EH (cell line): ENCODE data around the gene ESRRG.

Experiments used
- DNase-seq: peaks from one replicate; pipeline ENCODE4 v3.0.0-alpha.2; 2015; ENCODE audit warnings: low read depth

Gene ESRRG

GRCh38 chr1:216723274-216723780, at the start of gene ESRRG:
ESRRG (minus strand) TSS chr1:216723429; CDS start chr1:216723299, 130 bp downstream.
- DNase-seq, result peak; percentile 1

- DNase-seq, result no peak
These were observed 48.7 kb upstream of the ESRRG start for GRCh38 chr1:216771922-216772321.

GRCh38 chr1:216766633-216767327, 43.6 kb upstream of the ESRRG start:
- DNase-seq, result no peak

- DNase-seq, result no peak
These were observed 42.4 kb upstream of the ESRRG start for GRCh38 chr1:216765346-216766300.

- no peak for DNase-seq
These were observed 34.9 kb upstream of the ESRRG start for GRCh38 chr1:216758161-216758560.

- no peak for DNase-seq
These were observed 33.9 kb upstream of the ESRRG start for GRCh38 chr1:216757110-216757509.

DNA sequence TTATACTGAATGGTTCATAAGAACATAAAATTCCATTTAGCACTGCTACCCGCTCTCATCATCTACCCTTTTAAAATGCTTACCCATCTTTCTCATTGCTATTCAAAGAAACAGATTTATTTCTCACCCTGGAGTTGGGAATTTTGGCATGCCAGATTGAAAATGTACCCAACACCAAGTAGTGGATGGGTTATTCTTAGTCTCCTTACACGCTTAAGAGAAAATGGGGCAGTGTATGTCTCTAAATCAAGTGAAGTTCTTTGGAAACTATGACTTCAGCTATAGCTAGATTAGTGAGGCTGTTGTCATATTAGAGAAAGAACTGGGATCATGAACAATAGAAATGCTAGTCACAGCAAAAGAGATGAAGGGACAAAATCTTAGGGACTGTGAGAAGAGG, 27.7 kb upstream of the ESRRG start:
- no peak for DNase-seq

GRCh38 chr1:216750031-216750627, 26.9 kb upstream of the ESRRG start:
- peak; percentile 55 for DNase-seq

GRCh38 chr1:216749232-216749631, 26.0 kb upstream of the ESRRG start:
- no peak for DNase-seq

- DNase-seq, result no peak
These were observed 19.4 kb upstream of the ESRRG start for GRCh38 chr1:216742625-216743024.

GRCh38 chr1:216740331-216740730, 17.1 kb upstream of the ESRRG start:
- no peak for DNase-seq

DNA sequence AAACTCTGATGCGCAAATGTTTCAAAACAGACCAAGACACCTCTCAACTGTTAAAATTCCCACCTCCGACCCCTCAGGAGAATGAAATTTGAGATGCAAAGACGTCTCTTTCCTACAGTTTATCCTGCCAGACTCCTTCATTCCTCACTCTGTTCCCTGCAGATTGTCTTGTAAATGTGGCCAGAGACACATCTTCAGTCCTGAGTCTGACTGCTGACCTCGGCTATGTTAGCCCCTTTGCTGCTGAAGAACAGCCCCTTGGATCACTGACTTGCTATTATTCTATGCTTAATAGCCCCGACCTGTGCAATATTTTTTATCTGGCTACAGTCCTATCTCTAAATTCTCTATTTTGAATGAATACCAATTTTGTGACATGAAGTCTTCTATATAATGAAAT, 16.6 kb upstream of the ESRRG start:
- DNase-seq, result no peak

DNA sequence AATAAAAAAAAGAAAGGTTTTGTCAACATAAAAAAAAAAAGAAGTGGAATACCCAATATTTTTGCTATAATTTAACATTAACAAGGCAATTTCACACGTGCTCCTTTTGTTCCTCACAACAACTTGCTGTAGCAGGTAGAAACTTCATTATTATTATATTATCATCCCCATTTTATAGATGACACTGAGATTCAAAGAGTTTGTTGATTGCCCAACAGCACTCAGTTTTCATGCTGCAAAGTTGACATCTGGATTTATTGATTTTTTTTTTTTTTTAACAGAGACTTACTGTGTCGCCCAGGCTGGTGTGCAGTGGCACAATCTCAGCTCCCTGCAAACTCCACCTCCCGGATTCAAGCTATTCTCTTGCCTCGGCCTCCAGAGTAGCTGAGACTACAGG, 8.9 kb upstream of the ESRRG start:
- DNase-seq, result no peak

- no peak for DNase-seq
These were observed 8.3 kb upstream of the ESRRG start for GRCh38 chr1:216731562-216731961.

DNA sequence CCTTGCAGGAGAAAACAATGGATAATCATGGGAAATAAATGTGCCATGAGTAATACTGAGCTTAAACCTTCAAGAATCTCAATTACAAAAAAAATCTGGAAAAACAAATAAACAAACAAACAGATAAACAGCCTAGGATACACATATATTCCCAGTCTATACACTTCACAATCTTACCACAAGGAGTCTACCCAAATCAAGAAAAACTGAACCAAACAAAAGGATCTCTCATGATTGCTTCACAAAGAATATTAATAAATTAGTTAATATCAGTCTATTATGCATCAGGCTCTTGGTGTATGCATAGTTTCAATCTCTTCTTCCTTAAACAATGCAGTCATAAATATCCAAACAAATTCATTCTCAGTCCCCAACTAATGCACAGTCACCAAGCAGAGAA, 3.2 kb upstream of the ESRRG start:
- no peak for DNase-seq

DNA sequence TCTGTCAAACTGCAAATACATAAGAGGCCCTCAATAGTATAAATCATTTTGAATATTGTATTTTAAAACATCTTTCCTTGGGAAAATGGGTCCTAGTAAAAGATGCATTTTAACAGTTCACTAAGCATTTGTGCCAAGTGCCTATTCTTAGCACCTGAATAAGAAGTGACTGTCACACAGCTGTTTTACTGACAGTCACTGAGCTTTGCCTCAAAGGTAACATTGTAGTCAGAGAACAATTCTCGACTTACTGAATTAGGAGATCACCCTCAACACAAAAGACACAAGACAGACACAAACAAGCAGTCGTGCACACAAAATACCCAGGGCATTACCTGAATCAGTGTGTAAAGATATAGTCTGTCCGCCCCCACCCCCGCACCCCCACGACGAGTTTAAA, 408 bp downstream of the ESRRG start:
- DNase-seq, result no peak

GRCh38 chr1:216721863-216722262, 1.4 kb downstream of the ESRRG start:
- DNase-seq, result no peak

DNA sequence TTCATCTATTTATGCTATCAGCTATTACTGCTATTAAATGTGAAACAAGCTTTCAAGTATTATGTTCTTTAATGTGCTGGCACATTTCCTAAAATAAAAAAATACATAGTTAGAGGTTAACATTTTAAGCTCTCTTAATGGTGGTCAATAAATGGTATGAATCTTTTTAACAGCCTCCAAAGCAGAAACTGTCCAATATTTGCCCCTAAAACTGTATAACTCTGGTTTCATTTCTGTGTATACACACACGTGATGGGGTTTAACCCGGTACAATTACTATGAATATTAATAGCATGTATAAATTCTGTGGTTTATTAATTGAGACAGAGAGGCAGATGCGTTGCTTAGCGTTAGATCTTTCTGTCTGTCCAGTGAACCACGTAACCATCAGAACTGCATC, 2.2 kb downstream of the ESRRG start:
- DNase-seq, result no peak

GRCh38 chr1:216711712-216712111, 11.5 kb downstream of the ESRRG start:
- DNase-seq, result no peak

DNA sequence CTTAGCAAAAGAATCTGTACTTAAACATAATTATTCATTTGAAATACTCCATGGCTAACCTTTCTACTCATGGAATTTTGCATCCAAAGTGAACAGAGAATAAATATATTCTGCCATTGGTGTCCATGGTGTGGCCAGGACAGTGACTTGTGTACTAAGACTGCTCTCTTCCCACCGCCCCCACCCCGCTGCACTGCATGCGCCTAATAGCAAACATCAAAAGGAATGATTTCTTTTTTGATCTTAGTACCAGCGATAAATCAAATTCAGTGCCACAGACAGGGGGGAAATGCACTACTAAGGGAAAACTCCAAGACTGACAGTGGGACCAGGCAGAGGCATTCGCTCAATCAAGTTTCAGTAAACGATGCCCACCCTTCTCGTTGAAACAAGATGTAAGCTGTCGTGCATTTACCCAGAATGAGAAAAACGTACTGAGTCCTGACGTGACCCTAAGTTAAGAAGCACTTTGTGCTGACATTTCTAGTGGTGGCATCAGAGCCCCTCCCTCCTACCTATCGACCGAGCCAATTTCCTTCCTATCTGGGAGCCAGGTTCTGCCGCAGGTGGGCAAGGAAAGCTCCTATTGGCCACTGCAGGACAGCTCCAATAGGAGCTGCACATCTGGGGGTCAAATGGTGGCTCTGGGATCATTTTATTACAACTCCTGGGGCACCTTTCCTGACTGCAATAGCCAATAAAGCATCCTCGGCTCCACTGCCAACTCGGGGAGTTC, 12.5 kb downstream of the ESRRG start:
- no peak for DNase-seq

- DNase-seq, result no peak
These were observed 13.2 kb downstream of the ESRRG start for GRCh38 chr1:216710055-216710454.

DNA sequence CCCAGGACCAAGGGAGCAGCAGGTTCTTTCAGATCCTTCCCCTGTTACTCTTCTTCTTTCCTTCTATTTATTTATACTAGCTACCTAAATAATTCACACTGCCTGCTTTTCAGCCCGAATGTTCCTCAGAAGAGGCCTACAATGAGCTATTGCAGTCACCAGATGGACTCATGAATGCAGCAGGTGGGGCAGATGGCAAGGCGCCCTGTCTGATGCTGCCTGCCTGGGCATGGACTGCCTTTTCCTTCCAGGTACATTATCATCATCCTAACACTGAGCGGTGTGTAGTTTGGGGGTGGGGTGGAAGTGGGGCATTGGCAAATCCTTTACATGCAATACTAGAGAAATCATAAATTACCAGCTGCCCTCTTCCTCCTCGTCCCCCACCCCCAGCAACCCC, 17.6 kb downstream of the ESRRG start:
- DNase-seq, result no peak
